HG03064 (cell line): Measurements from ENCODE around the gene CAPN12.

Experiments
- ATAC-seq: cut with Tn5 transposase; IDR thresholded peaks from one replicate; pipeline ENCODE4 v1.9.1; 2021; ENCODE audit warnings: low read depth; ENCODE audit not compliant: unreplicated experiment

The CAPN12 gene

DNA sequence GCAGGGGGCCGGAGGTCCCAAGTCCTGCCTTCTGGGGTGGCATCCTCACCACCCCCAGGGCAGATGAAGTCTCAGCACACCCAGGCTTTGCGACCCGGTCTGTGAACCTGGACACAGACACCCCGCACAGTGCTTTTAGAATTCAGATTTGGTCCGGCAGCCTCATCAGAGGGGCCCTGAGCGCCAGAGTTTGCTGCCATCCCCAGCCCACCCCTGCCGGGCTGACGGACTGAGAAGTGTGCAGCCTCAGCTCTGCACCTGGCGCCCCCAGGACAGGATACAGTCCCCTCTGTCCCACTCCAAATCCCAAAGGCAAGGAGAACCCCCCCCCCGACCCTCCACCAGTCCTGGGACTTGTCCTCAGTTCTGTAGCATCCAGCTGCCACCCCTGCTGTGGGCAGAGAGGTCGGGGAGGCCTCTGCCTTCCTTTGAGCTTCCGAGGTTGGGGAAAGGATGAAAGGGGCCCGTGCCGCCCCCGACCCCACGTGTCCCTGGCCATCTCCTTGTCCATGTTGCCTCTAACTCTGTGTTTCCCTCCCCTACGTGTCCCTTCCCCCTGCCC, 16.9 kb downstream of the CAPN12 start:
- no peak for ATAC-seq

GRCh38 chr19:38726761-38727301, 17.4 kb downstream of the CAPN12 start:
- ATAC-seq: no peak

DNA sequence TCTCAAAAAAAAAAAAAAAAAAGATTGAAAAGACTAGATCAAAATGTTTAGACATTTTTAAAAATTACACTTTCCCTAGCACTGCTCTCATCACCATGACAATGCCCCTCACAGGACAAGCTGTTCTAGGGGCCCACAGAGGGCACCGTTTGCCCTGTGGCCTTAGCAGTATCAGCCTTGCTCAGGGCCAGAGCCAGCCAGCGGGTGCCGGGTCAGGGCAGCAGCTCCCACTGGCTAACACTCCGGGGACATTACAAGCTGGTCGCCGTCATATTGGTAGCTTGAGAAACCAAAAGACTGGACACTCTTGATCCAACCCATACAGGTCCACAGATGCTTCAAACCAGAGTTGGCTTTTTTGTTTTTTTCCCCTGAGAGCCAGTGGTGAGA, 18.0 kb downstream of the CAPN12 start:
- no peak for ATAC-seq

GRCh38 chr19:38725469-38726283, 18.6 kb downstream of the CAPN12 start:
- no peak for ATAC-seq

GRCh38 chr19:38723990-38724854, 20.1 kb downstream of the CAPN12 start:
- ATAC-seq: no peak

- ATAC-seq: no peak
These were observed 20.7 kb downstream of the CAPN12 start for GRCh38 chr19:38723606-38723965.

DNA sequence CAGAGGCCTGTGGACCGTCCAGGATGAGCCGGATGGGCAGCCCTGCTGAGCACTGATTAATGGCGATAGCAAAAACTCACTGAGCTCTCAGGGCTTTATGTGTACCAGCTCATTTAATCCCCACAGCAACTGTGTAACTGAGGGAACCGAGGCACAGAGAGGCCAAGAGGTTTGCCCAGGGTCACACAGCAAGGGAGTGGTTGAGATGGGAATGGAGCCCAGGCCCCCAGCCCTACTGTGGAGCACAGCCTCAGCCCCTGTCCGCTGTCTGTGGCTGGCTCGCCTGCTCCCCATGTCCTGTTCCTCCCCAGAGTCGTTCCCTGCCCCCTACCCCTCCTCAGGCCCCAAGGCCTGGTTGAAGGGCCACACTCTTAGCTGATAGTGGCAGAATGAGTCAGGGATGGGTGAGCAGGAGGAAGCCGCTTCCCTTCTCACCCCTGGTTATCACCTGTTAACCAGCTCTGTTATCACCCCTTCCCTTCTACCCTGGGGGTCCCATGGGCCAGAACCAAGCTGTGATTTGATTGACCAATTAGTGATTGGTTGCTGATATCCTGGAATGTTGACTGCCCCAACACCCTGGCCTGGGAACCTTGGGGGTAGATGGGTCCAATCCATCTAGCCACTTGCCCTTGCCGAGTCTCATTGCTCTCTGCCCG, 21.2 kb downstream of the CAPN12 start:
- ATAC-seq: no peak

- ATAC-seq: no peak
These were observed 22.1 kb downstream of the CAPN12 start for GRCh38 chr19:38721979-38722773.

- no peak for ATAC-seq
These were observed 22.8 kb downstream of the CAPN12 start for GRCh38 chr19:38721496-38721895.

- no peak for ATAC-seq
These were observed 23.6 kb downstream of the CAPN12 start for GRCh38 chr19:38720559-38721236.

GRCh38 chr19:38719761-38720558, 24.3 kb downstream of the CAPN12 start:
- no peak for ATAC-seq

DNA sequence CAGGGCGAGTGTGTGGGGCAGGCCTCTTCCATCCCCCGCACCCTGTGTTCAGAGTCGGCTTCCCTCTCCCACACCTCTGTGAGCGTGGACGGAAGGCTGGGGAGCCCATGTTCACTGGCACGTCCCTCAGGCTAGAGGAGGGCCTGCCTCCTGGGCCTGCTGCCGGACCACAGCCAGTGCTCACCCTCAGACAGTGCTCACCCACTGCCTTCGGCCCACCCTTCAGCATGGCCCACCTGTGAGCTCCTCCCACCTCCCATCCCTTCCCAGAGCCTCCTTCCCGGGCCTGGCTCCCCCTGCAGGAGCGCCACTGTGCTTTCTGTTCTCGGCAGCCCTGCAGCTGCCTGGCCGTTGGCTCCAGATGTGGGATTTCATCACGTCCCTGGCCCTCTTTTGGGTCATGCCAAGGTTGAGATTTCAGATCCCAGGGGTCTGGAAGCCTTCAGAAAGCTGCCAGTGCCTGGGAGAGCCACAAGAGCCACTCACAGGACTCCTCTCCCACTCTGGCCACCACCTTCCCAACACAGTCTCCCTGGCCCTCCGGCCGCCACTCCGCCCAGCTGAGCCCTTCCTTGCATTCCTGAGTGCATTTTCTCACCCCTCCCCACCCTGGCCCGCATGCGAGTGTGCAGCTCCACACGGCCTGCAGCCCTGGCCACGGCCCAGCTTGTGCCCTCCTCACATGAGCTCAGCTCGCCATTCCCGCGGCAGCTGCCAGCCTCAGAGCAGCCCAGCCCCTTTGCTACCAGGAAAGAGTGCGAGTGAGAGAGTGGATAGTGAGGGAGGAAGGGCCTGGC, 25.3 kb downstream of the CAPN12 start:
- ATAC-seq: no peak

DNA sequence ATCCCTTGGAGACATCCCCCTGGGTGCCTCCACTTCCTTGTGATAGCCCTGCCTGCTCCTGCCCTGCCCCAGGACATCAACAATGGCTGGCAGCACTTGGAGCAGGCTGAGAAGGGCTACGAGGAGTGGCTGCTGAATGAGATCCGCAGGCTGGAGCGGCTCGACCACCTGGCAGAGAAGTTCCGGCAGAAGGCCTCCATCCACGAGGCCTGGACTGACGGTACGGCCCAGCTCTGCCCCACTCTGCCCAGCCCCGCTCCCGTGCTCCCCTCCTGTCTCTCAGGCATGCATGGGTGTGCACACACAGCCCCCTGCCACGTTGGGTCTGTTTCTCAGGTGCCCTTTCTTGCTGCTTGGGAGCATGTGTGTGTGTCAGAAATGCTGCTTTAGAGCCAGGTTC, 26.4 kb downstream of the CAPN12 start:
- no peak for ATAC-seq

GRCh38 chr19:38717051-38717450, 27.2 kb downstream of the CAPN12 start:
- no peak for ATAC-seq

DNA sequence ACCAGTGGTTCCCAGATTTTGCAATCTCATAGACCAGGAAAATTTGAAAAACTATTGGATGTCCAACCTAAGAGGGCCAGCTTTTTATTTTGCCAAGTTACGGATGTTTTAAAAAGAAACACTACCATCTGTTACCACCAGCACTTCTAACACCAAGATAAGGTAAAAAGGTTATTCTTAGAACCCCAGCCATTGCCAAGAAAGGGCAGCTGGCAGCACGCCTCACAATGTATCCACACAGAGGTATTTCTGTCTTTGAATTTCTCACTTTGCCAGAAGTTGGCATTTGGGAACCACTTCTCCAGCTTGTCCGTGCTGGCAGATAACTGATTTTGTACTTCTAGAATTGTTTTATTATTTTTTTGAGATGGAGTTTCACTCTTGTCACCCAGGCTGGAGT, 28.7 kb downstream of the CAPN12 start:
- ATAC-seq: no peak

DNA sequence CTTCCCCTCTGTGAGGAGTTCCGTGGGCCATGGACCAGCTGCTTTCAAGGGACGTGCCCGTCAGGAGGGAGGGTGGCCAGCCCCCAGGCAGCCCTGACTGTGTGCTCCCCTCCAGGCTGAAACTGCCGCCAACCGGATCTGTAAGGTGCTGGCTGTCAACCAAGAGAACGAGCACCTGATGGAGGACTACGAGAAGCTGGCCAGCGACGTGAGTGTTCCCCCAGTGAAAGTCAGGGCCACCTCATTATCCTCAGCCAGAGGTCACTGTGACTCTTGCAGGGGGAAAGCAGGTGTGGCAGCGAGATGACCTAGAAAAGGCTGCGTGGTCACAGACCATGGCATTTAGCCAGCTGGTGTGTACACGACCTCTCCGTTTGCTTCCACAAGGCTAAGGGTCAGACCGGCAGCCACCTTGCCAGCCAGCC, 29.9 kb downstream of the CAPN12 start:
- ATAC-seq: no peak

- no peak for ATAC-seq
These were observed 30.4 kb downstream of the CAPN12 start for GRCh38 chr19:38713865-38714264.

GRCh38 chr19:38713227-38713649, 31.0 kb downstream of the CAPN12 start:
- ATAC-seq: no peak
